Measurements from ENCODE around the gene COPE.
"Not testable (repeated sequence)": the region's sequence is repeated elsewhere in the genome, so short reads cannot be mapped to it uniquely, and the experiment has no call there.

The COPE gene

DNA sequence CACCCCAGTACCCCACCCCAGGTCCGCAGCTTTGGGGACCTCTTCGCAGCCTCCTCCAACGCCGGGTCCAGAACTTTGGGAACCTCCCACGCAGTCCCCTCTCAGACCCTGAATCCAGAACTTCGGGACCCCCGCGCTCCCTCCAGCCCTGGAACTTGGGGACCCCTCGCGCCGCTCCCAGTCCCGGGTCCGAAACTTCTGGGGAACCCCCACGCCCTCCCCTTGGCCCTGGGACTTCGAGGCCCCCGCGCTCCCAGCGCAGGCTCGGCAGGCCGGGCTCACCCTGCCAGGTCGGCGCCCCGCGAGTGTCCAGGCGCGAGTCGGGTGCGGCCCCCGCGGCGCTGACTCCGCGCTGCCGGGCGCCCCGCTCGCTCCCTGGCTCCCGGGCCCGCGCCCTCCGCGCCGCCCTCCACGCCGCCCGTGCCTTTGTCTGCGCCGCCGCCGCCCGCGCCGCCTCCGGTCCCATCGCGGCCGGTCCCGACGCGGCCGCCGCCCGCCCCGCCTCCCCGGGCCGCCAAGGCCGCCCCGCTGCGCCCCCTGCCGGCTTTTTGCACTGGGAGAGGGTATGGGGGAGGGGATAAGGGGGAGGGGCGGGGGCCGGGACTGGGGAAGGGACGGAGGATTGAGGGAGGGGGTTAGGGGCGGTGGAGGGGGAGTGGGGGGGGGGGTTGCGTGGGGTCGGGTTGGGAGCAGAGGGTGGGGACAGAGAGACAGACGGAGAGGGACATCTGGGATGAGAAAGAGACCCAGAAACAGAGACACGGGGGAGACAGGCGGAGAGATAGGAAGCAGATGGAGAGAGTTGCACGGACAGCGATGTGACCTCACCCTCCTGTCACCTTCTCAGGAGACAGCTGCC is 21.8 kb upstream of the COPE start, which contains the start of gene HOMER3:
HOMER3 (minus strand) TSS at position 449 of the 859 bp plus-strand sequence. CDS start 2,235 bp downstream, outside the sequence.
- peak; percentile 30 to 75 for DNase-seq (ENCODE audit: extremely low read depth in 1 of 2, low read depth in 1 of 2)

- DNase-seq (ENCODE audit: extremely low read depth in 1 of 2, low read depth in 1 of 2) = no peak
Measured at GRCh38 chr19:18939922-18940768, 21.0 kb upstream of the COPE start.

GRCh38 chr19:18939163-18939562 is 20.0 kb upstream of the COPE start:
- no peak for DNase-seq (ENCODE audit: extremely low read depth in 1 of 2, low read depth in 1 of 2)

GRCh38 chr19:18933297-18933696 is 14.1 kb upstream of the COPE start:
- no peak for DNase-seq (ENCODE audit: extremely low read depth in 1 of 2, low read depth in 1 of 2)

- peak; percentile 63 to 75 for DNase-seq (ENCODE audit: extremely low read depth in 1 of 2, low read depth in 1 of 2)
Measured at GRCh38 chr19:18932216-18932841, 13.1 kb upstream of the COPE start.

GRCh38 chr19:18931316-18932162 is 12.4 kb upstream of the COPE start:
- DNase-seq (ENCODE audit: extremely low read depth in 1 of 2, low read depth in 1 of 2) = no peak

DNA sequence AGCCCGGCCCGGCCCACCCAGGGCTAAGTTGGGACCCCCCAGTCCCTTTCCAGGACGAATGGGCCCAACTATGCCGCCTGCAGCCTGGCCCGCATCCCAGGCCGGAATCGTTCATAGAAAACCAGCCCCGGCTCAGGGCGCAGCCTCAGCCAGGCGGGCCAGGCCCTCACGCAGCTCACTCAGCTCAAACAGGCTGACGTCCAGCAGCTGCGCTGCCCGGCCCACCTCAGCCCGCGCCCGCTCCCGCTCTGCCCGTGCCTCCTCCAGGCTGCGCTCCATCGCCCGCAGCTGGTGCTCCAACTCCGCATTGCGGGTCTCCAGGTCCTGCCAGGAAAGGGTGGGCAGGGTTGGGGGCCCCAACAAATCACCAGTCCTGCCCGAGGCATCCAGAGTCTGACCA is 10.1 kb upstream of the COPE start:
- no peak for DNase-seq (ENCODE audit: extremely low read depth in 1 of 2, low read depth in 1 of 2)

DNA sequence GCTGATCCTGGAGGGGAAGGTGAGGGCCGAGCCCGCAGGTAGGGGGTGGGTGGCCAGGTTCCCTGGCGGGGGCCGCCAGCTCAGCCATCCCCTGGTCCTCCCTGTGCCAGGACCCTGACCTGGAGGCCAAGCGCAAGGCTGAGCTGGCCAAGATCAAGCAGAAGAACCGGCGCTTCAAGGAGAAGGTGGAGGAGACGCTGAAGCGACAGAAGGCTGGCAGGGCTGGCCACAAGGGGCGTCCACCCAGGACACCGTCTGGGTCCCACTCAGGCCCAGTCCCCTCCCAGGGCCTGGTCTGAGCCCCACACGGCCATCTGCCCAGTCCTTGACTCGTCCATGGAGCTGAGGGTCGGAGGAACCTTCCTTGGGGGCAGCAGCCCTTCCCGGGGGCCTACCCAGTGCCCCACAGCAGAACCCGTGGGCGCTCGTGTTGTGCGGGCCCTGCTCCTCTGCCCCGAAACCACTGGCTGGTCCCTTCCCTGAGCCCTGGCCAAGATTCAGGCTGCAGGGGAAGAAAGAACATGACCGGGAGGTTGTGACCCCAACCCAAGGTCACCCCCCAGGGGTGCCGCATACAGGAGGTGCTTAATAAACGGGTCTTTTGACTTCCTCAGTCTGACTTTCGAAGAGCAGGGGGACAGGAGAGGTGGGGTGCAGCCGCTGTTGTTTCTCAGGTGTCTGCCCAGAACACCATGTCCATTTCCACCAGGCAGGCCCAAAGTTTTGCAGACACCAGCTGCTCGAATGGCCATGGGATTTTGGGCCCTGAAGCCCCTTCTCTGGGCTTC is 9.0 kb upstream of the COPE start:
- no peak for DNase-seq (ENCODE audit: extremely low read depth in 1 of 2, low read depth in 1 of 2)

- DNase-seq (ENCODE audit: extremely low read depth in 1 of 2, low read depth in 1 of 2) = no peak
Measured at GRCh38 chr19:18924684-18925213, 5.6 kb upstream of the COPE start.

DNA sequence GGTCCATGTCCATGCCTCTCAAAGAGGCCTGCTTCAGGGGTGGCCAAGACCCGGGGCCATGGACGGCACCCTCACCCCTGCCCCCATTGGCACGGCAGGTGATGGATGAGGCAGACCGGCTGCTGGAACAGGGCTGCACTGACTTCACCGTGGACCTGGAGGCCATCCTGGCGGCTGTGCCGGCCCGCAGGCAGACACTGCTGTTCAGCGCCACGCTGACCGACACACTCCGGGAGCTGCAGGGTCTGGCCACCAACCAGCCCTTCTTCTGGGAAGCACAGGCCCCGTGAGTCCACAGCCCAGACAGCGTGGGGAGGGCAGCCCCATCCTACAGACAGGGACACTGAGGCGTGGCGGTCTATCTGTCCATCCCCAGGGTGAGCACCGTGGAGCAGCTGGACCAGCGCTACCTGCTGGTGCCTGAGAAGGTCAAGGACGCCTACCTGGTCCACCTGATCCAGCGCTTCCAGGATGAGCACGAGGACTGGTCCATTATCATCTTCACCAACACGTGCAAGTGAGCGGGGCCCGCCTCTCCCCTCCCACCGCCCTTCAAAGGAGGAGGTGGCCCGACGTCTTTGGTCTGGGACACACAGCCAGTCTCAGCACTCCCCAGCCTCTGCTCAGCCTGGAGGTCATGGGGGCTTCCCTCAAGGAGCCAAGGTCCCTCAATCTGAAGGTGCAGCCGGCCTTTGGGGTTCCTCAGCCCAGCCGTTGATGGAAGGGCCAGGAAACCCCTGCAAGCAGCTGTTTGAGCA is 3.2 kb upstream of the COPE start:
- DNase-seq (ENCODE audit: extremely low read depth in 1 of 2, low read depth in 1 of 2) = no peak

DNA sequence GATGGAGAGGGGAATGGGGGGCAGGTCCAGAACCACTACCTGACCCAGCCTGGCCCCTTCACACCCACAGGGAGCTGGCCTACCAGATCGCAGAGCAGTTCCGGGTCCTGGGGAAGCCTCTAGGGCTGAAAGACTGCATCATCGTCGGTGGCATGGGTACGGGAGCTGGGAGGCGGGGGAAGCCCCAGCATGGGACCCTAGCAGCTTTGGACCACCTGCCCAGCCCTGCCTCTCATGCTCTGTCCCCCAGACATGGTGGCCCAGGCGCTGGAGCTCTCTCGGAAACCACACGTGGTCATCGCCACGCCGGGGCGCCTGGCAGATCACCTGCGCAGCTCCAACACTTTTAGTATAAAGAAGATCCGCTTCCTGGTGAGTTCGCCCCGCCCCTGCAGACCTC is 2.4 kb upstream of the COPE start:
- DNase-seq (ENCODE audit: extremely low read depth in 1 of 2, low read depth in 1 of 2) = no peak

DNA sequence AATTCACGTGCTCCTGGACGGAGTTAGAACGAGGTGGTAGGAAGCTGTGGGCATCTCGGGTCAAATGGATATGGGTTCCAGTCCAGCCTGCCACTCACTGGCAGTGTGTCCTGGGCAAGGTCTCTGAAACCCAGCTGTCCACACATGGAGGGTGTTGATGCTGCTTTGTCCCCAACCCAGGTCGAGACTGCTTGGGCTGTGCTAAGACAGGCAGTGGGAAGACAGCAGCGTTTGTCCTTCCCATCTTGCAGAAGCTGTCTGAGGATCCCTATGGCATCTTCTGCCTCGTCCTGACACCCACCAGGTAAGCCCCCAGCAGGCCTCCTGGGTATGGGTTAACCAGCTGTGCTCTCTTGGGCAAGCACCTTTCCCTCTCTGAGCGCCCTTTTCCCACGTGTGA is 1.2 kb upstream of the COPE start:
- no peak for DNase-seq (ENCODE audit: extremely low read depth in 1 of 2, low read depth in 1 of 2)

DNA sequence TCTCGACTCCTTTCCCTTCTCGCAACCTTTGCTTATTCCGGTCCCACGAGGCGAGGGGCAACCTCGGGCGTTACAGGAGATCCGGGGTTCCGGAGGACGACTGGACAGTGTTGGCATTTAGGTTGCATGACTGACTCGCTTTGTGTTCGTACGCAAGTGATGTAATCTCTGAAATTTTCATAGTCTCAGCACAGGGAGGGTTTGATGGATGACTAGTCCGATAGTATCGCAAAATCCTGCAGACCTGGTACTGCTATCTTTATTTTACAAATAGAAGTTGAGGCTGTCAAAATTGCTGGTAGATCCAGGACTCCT is 670 bp upstream of the COPE start:
- DNase-seq (ENCODE audit: extremely low read depth in 1 of 2, low read depth in 1 of 2) = no peak

DNA sequence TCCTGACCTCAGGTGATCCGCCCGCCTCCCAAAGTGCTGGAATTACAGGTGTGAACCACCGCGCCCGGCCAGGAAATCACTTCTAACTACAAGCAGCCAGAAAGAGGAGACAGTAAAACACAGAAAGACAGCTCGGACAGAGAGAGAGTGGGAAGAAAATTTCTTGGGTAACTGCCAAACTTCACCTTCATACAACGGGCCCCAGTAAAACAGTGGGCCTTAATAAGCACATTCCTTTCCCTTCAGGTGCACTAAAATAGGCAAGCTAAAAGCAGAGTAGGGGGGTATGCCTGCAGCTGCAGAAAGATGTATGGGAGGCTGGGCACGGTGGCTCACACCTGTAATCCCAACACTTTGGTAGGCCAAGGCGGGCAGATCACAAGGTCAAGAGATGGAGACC is 1.6 kb downstream of the COPE start:
- not testable (repeated sequence) for DNase-seq (ENCODE audit: extremely low read depth in 1 of 2, low read depth in 1 of 2)

DNA sequence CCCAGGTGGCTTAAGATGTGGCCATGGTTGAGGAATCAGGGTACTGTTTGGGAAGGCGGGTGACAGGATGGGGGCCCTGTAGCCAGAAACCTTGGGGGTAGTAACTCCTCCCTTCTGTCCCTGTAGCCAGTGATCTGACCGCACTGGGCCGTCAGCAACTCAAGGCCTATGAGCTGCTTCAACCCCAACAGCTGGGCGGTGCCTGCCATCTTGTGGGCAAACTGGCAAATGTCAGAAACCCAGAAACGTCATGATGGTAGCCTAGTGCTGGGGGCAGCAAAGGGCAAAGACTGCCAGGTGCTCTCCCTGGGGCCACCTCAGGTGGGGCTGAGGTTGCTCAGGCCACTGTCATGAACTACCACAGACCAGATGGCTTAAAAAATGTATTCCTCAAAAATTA is 3.5 kb downstream of the COPE start:
- DNase-seq (ENCODE audit: extremely low read depth in 1 of 2, low read depth in 1 of 2) = peak in 1 of 2 donors; percentile 12

- no peak for DNase-seq (ENCODE audit: extremely low read depth in 1 of 2, low read depth in 1 of 2)
Measured at GRCh38 chr19:18913466-18913865, 5.7 kb downstream of the COPE start.

DNA sequence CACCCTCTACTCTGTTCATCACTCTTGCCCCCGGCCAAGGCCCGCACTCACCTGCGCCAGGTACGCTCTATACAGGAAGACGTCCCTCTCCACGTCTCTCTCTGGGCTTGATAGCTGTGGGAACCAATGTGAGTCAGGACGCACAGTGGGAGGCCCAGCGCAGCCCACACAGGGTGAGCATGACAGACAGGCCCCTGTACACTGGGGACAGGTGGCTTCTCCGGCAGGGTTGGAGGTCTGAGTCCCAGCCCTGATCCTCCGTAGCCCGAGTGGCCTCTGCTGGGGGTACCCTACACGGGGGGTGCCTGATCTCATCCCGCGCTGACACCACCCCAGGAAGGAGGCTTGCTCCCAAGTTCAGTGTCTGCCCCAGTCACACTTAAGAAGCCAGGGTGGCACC is 6.3 kb downstream of the COPE start:
- no peak for DNase-seq (ENCODE audit: extremely low read depth in 1 of 2, low read depth in 1 of 2)

DNA sequence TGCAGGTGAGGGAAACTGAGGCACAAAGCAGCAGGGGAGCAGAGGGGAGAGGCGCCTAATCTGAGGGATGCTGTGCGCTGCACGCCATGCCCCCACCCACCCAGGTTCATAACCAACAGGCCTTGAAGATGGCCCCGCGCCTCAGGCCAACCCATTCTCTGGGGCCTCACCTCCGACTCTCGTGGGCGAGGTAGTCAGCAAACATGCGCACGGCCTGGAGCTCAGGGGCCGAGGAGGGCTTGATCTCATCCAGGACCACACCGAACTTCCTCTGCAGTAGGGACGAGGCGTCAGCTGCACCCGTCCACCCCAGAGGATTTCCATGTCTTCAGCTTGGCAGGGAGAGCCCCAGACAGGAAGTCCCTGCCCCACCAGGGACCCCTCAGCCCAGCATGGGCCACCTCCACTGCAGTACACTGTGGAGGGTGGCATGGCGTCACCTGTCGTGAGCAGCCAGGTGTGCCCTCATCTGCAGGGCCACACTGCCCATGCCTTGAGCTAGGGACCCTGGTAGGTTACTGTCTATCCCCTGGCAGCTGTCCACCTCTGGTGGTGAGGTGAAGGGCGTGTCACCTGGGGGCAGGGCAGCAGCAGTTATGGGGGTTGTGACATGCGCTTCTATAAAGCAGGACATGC is 8.3 kb downstream of the COPE start:
- DNase-seq (ENCODE audit: extremely low read depth in 1 of 2, low read depth in 1 of 2) = no peak

All from activated CD8-positive, alpha-beta memory T cell treated with anti-CD3 and anti-CD28 coated beads for 1 hour (primary cell).